ENCODE data around the gene PIK3CA.
"Not testable (repeated sequence)": the region's sequence is repeated elsewhere in the genome, so short reads cannot be mapped to it uniquely, and the experiment has no call there.

PIK3CA gene

GRCh38 chr3:179265092-179265491 is 116.9 kb downstream of the PIK3CA start:
- no peak for DNase-seq

GRCh38 chr3:179265875-179266274 is 117.7 kb downstream of the PIK3CA start:
- no peak for DNase-seq

GRCh38 chr3:179266701-179267211 is 118.6 kb downstream of the PIK3CA start:
- DNase-seq = no peak

GRCh38 chr3:179268400-179269051 is 120.4 kb downstream of the PIK3CA start:
- DNase-seq = no peak

- DNase-seq = no peak
Measured at GRCh38 chr3:179269152-179269707, 121.1 kb downstream of the PIK3CA start.

GRCh38 chr3:179272385-179272784 is 124.2 kb downstream of the PIK3CA start:
- no peak for DNase-seq

- DNase-seq = not testable (repeated sequence)
Measured at GRCh38 chr3:179274434-179274833, 126.3 kb downstream of the PIK3CA start.

- DNase-seq = no peak
Measured at GRCh38 chr3:179276001-179276400, 127.8 kb downstream of the PIK3CA start.

GRCh38 chr3:179276743-179277142 is 128.6 kb downstream of the PIK3CA start:
- no peak for DNase-seq

- DNase-seq = no peak
Measured at GRCh38 chr3:179278151-179278550, 130.0 kb downstream of the PIK3CA start.

GRCh38 chr3:179278932-179279693 is 131.0 kb downstream of the PIK3CA start:
- DNase-seq = no peak

GRCh38 chr3:179279837-179280236 is 131.7 kb downstream of the PIK3CA start:
- DNase-seq = no peak

GRCh38 chr3:179281825-179282224 is 133.7 kb downstream of the PIK3CA start:
- no peak for DNase-seq

GRCh38 chr3:179286331-179286730 is 138.2 kb downstream of the PIK3CA start:
- no peak for DNase-seq

GRCh38 chr3:179288845-179289244 is 140.7 kb downstream of the PIK3CA start:
- DNase-seq = no peak

GRCh38 chr3:179289295-179289694 is 141.1 kb downstream of the PIK3CA start:
- DNase-seq = no peak

All from T1000 (cell line).